Measurements from ENCODE around the gene MARCHF3.
"Not testable (repeated sequence)": the region's sequence is repeated elsewhere in the genome, so short reads cannot be mapped to it uniquely, and the experiment has no call there.

Gene MARCHF3, protein sequence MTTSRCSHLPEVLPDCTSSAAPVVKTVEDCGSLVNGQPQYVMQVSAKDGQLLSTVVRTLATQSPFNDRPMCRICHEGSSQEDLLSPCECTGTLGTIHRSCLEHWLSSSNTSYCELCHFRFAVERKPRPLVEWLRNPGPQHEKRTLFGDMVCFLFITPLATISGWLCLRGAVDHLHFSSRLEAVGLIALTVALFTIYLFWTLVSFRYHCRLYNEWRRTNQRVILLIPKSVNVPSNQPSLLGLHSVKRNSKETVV

DNA sequence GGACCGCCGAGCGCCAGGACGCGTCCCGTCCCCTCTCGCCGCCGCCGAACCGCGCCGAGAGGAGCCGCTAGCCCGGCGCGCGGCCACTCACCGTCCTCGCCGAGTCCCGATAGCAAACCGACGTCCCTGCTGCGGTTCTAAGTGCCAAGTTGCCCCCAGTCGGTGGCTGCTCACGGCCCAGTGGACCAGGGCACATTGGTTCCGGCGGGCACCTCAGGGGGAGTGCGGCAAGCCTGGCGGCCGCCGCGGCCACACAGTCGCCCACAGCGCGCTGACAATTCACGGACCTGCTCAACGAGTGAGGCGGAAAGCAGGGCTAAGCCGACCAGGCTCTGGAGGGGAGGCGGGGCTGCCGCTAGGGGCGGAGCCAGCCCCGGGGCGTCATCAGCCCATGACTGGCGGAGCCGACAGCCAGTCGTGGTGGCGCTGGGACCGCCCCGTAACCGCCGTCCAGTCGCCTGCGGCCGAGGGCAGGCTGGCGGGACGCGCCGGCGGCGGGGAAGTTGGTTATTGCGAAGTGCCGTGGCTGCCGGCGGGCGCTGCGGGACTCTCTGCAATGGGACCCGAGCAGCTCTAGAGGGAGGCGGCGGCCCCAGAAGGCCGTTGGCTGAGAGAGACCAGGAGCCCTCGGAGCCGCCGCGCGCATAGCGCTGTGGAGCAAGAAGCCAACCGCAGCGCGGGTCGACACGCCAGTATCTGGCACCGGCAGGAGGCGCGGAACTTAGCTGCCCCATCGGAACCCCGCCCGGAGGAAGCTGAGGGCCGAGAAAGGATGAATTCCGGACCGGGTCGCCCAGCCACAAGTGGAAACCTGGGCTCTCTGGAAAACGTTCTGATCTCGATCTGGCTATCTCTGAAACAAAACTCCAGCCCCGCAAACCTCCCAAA lies at the start of gene MARCHF3:
TSS of gene MARCHF3 (minus strand) at position 300 of the 888 bp plus-strand sequence. CDS start 112,387 bp downstream, outside the sequence.
- peak; percentile 90 for DNase-seq

DNA sequence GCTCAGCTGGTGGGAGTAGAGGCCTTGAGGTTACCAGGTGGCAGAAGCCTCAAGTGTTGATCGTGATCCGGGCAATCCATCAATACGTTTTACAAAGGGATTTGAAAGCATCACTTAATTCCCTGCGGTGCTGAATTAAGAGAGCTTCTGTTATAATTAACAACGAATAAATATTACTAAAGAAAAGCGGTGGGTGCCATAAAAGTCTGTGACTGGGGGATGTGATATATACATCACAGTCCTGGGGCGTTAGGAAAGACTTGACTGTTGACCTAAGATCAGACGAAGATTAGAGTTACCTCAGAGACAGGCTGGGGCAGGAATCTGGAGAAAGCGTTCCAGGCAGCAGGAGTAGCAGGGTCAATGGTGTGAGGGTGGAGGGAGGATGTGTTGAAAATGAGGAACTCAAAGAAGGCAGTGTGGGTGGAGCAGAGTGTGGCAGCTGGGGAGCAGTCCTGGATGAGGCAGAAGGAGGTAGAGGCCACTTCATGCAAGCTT lies 49.7 kb upstream of the MARCHF3 start:
- DNase-seq, result no peak

DNA sequence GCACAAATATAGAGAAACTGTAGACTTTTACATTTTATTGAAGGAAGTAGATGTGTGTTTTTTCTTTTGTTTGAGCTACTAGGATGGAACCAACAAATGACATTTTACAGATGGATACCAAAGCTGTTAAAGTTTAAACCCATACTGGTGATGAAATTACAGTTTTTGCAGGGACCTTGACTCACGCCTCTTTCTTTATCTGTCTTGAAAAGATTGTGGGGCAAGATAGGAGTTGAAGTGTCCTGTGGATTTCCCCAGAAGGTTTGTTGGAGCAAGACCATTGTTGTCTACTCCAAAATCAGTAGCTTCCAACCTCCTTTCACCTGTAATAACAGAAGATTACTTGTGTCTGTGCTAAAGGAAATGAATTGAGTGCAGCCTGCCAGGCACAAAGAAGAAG lies 47.0 kb upstream of the MARCHF3 start:
- DNase-seq, result no peak

DNA sequence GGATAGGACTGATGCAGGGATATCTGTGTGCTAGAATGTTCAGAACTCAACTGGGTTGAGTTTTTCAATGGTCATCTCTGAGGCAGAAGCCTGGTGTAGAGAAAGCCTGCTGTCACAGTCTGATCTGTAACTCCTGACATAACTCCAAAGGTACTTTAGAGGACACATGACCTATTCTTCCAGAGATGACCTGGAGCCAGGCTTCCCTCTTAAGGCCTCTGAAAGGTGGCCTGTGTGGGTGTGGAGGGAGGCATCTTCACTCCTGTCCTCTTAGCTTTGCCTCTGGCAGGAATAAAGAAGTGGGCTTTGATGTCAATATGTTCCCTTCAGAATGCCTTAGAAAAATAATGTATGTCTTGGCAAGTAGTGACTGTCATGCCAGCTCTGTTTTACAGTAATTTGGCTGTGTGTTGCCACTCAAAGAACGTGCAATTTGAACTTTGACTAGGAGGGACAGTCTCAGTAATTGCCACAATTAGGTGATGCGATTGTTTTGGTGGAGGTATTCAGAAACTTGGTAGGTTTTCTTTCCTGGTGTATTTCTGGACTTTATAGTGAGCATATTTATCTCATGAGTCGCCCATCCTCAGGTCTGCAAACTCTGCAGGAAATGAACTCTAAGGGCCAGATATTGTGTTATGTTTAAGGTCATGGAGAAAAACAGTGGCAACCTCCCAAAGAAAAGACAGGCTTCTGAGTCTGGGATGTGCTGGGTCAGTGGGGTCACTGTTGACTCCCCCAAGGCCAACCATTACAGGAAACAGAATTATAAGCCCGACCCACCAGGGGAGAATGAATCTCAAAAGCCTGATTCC lies 46.2 kb upstream of the MARCHF3 start:
- no peak for DNase-seq

DNA sequence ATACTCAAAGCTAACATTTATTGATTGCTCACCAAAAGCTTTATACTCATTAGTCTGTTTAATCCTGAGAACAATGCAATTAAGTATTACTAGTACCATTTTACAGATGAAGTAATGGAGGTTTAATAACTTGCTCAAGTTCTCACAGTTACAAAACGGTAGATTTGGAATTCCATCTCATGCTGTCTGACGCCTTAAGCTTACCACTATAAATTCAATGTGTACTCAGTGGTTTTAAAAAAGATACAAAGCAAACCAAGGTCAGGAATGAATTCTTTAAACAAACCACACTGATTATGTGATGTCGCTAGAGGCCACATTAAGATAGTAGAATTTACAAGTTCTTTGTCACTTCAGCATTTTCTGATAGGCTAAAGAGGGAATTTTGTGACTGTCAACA lies 44.1 kb upstream of the MARCHF3 start:
- DNase-seq, result no peak

DNA sequence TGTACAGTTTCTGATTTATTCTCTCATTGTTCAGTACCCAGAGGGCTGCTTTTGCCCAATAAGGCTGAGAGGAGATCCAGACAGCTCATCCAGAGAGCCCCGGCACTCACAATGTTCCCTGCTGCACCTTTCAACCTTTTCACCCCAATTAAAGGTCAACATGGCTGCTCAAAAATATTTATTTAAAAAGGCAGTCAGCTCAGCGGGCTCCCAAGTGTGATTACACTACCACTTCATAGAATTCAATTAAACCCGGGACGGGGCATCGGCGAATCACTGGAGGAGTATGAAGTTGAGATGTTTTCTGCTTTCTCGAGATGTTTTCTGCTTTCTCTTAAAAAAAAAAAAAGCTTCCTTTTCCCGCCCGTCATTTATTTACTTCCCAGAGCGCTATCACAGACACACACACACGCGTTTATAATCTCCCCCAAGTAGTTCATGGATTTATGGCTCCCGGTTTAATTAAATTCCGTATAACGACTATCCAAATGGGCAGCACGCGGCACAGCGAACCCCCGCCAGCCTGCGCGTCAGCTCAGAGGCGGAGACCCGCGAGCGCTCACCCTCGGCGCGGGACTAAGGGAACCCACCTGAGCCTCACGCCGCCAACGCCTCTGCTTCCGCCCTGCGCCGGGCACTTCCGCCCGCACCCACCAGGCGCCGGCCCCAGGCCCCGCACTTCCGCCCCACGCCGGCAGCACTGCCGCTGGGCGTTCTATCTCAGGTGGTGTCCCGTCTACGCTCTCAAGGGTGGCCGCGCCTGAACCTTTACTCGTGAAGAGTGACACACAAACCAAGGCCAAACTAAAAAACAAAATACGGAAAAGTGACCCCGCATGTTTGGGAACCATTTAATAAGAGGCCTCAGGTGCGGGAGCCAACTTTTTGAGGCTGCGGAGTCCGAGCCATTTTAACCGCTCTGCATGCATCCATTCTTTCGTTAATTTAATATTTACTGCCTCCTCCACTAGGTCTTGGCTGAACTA lies 42.8 kb upstream of the MARCHF3 start, which contains the start of gene C5orf63:
TSS of gene C5orf63 (minus strand) at position 642 of the 986 bp plus-strand sequence. CDS start 14,507 bp downstream, outside the sequence.
- peak; percentile 60 for DNase-seq

DNA sequence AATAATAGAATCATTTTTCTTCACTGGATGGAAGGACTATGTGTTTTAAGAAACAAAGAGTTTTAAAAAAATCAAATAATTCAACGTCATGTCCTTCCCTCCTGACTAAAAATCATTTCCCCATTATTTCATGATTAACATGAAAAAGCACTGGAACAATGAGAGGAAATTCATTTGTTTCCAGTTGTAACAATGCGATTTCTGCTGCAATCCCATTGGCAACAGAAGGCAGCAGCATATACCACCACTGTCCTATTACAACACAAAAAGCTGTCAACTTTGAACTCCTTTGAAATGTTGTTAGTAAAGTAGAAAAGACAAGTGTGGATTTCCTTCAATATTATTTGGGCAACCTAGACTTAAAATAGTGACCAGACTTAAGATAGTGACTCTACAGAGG lies 39.9 kb upstream of the MARCHF3 start:
- no peak for DNase-seq

DNA sequence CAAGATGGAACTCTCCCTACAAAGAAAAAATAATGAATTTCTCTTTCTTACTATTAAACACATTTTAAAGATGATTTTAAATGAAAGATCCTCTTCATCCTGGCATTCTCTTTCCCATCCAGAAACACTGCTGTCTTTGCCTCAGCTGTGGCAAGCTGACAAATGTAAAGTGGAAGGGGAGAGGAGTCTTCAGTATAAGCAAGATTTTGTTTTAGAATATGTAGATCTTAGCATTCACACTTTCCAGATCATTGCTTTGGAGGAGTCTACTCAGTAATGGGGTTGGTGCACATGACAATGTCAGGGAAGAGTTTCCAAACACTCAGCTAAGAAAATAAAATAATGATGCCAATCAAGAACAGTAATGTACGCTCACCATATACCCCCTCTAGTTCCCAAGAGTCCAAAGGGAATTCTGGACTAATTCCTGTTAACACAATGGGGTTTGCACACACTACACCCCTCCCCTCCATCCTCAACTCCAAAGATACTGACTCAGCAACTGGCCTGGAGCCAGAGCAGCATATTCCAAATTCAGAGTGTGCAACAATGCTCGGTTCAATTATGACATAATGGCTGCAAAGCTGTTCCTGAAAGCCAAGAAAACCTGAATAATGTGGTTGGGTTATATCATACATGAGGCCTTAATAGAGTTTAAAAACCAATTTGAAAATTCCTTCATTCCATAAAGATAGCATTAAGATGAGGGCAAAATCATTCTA lies 38.3 kb upstream of the MARCHF3 start:
- no peak for DNase-seq

DNA sequence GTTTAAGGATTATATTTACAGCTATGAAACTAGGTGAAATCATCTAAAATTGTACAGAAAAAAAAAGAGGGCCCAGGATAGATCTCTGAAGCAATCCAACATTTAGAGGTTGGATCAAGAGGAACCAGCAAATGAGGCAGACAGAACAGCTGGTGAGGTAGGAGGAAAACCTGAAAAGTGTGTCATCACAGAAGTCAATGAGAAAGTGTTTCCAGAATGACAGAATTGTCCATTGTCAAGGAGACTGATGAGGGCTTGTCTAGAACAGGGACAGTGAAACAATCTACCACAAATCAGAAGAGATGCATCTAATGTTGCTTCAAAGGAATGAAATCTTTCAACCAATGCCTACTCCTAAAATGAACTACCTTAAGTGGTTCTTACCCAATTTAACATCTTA lies 36.4 kb upstream of the MARCHF3 start:
- DNase-seq, result no peak

DNA sequence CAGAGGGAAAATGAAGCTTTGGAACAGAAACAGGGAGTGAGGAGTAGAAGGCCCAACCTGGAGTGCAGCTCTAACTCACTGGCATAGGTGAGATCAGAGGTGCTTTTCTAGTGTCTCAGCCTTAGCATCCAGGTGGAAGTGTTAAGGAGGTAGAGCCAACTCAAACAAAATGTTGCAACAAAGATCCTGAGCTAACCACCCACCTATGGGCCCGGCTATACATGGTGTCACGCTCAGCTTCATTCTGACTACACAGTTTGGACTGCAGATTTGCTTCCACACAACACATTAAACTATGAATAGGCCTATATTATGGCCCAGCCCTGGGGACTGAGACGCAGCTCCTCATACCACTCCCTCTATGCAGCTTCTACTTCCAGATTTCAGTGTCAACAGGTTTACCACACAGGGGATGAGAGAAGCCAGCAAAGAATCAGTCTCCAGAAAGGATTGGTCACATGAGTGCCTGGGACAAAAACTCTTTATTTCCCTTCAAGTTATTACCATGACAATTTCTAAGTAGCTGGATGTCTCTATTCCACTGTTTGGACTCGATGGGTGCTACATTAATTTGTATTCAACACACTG lies 34.0 kb upstream of the MARCHF3 start:
- no peak for DNase-seq

DNA sequence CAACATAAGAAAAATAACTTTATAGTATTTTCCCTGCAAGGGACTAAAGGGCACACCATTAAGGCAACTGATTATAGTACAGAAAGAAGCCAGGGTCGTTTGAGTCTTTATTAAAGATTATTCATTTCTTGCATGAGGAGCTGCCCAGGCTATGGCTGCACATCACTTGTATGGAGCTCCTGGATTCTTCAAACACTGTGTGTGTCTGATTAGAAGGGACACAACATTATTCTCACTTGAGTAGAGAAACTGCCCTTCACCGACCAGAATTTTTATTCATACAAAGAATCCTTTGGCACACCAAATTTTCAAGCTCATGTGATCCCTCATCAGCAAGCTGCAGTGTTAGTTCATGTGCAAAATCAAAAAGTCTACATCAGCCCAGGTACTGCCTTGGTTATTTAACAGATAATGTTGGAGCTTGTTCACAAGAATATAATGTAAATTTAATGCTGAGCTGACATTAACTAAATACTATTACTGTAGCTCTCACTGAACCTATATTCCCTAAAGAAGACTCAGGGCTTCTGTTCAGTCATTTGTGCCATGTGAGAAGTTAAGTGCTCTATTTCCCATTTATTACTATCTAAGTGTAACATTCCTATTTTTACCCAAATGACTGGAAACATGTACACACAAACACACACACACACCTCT lies 33.0 kb upstream of the MARCHF3 start:
- no peak for DNase-seq

DNA sequence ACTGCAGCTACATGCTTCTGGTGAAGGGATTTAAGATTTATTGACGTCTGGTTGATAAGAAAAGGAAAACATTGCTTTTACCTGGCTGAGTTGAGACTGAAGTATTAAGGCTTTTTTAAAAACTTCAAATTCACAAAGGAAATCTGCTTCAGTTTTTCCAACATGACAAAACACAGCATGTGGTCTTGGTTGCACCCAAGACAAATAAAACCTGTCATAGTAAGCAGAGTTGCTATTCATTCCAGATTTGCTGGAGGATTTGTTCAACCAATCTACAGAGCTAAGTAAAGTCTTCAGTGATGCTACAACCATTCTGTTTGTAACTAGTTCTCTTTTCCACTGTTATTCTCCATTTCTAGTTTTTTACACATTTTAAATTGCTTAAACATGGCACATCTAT lies 31.6 kb upstream of the MARCHF3 start:
- no peak for DNase-seq

DNA sequence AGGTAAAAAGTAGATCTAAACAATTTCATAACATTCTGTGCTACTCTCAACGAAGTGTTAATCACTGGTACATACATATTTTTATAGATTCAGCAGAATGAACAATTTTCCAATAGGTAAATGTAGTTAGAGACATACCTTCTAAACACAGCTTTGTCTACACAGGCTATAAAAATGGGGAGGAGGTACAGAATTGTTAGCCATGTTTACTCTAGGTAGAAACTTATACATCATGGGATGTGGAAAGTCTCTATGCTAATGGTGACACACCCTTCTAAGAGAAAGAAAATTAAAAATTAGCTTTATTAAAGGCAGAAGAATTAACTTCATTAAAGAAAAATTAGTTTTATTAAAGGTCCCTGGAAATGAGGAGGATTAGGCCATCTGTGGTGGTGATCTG lies 31.2 kb upstream of the MARCHF3 start:
- DNase-seq, result no peak

DNA sequence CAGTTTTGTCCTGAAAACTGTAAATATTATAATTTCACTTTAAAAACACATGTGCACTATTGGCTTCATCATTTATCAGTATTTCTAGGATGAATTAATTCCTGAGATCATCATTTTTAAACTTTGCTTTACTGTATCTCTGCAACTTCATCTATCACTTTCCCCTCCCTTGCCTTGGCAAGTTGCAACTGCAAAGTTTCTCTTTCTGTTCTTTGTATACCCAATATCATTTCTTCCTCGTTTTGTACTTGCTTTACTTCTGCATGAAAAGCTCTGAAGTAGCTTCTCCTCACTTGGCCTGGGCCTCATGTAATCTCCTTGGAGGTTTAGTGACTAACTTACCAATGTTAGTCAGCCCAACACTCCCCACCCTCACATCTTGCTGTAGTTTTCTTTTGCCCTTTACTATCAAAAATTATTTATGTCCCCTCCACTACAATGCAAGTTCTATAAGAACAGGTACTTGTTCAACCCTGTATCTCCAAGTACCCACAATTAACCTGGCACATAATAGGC lies 30.2 kb upstream of the MARCHF3 start:
- no peak for DNase-seq

DNA sequence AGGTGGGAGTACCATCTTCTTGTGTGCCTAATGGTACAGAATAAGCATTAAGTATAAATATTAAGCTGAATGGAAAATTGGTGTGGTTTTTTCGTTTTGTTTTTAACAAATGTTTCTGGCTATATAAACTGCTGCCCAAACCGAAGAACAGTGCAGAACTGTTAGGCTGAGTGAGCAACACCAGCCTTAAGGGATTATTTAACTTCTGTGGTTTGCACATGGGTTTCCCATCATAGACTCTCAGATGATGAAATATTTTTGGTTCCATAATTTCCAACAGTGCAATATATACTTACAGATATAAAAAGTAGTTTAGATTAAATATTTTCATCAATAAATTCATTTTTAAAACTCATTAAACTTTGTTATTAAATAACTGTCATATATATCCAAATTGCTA lies 26.5 kb upstream of the MARCHF3 start:
- DNase-seq, result no peak

DNA sequence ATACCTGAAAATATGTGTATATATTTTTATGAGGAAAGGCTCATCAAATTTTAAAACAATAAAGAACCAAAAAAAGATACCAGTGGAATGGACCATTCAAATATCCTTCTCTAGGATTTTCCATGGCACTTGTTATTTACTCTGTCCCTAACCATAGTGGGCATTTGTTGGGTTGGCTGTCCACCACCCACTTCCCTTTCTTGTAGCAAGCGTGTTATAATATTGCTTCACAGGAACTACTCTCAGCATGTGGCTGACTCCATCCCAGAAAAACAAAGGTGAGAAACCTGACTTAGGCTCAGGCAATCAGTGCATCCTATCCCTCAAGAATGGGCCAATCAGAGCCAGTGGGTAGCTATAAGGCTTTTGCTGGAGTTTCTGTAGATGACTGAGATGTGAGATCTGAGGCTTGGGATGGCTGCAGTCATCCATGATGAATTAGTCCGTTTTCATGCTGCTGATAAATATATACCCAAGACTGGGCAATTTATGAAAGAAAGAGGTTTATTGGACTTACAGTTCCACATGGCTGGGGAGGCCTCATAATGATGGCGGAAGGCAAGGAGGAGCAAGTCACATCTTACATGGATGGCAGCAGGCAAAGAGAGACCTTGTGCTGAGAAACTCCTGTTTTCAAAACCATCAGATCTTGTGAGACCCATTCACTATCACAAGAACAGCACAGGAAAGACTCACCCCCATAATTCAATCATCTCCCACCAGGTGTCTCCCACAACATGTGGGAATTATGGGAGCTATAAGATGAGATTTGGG lies 25.7 kb upstream of the MARCHF3 start:
- no peak for DNase-seq

DNA sequence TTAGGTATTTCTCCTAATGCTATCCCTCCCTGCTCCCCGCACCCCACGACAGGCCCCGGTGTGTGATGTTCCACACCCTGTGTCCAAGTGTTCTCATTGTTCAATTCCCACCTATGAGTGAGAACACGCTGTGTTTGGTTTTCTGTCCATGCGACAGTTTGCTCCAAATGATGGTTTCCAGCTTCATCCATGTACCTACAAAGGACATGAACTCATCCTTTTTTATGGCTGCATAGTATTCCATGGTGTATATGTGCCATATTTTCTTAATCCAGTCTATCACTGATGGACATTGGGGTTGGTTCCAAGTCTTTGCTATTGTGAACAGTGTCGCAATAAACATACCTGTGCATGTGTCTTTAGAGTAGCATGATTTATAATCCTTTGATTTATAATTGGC lies 23.2 kb upstream of the MARCHF3 start:
- DNase-seq, result not testable (repeated sequence)

DNA sequence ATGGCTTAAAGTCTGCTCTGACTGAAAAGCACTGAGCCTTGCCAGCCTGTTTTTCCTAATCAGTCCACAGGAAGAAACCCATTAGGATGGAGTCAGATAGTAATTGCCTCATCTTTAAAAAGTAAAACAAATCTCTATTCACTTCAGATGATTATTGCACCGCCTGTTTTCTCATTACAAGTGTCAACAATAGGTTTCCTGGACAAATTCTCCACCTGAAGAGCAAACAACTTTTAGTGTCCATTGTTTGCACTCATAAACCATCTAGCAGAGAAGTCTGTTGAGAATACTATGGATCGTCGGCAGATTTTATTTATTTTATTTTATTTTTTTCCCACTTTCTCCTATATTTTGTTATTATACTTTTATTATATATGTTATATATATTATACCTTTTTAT lies 22.7 kb upstream of the MARCHF3 start:
- DNase-seq, result peak; percentile 78

DNA sequence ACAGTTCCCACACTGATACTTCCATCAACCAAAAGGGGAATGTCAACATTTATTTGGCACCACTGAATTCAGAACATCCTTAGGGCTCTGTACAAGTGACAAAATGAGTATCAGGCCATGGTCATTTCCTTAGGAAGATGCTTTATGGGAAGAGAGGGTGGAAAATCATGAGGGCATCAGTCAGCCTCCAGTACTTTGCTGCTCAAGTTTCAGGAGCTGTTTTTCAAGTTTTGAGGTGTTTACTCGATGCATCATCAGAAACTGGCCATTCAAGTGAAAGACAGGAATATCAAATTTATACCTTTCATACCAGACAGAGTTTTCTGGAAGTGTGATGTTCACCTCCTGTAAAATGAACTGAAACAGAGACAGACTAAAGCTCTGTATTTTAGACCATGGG lies 21.2 kb upstream of the MARCHF3 start:
- DNase-seq, result no peak
